Stimulated activated CD8-positive, alpha-beta memory T cell treated with anti-CD3 and anti-CD28 coated beads, Interleukin-4, amount 100 ng/mL, for 24 hours (primary cell): Measurements from ENCODE around the gene SOX1.

ENCODE experiments used
- DNase-seq: peaks from one replicate; pipeline ENCODE4 v3.0.0-alpha.2; 2020; ENCODE audit warnings: low read depth

Gene SOX1

GRCh38 chr13:112059457-112060281 is 7.3 kb upstream of the SOX1 start:
- DNase-seq = no peak

- DNase-seq = no peak
These were observed 6.6 kb upstream of the SOX1 start for GRCh38 chr13:112060282-112060830.

- DNase-seq = no peak
These were observed 6.0 kb upstream of the SOX1 start for GRCh38 chr13:112060899-112061366.

GRCh38 chr13:112061367-112062061 is 5.4 kb upstream of the SOX1 start:
- DNase-seq = no peak

GRCh38 chr13:112062072-112062567 is 4.8 kb upstream of the SOX1 start:
- DNase-seq = no peak

GRCh38 chr13:112062571-112063570 is 4.1 kb upstream of the SOX1 start:
- no peak for DNase-seq

- no peak for DNase-seq
These were observed 3.1 kb upstream of the SOX1 start for GRCh38 chr13:112063807-112064206.

GRCh38 chr13:112064222-112064621 is 2.7 kb upstream of the SOX1 start:
- no peak for DNase-seq

- no peak for DNase-seq
These were observed 1.5 kb upstream of the SOX1 start for GRCh38 chr13:112065521-112065866.

GRCh38 chr13:112065867-112066623 is 904 bp upstream of the SOX1 start:
- no peak for DNase-seq

GRCh38 chr13:112066624-112067004 is 335 bp upstream of the SOX1 start:
- DNase-seq = peak; percentile 61

GRCh38 chr13:112067871-112068539 is 1.1 kb downstream of the SOX1 start:
- no peak for DNase-seq

GRCh38 chr13:112068540-112069060 is 1.7 kb downstream of the SOX1 start:
- DNase-seq = no peak

GRCh38 chr13:112069061-112069844 is 2.3 kb downstream of the SOX1 start:
- DNase-seq = no peak

GRCh38 chr13:112069845-112070251 is 2.9 kb downstream of the SOX1 start:
- DNase-seq = no peak

- DNase-seq = no peak
These were observed 4.3 kb downstream of the SOX1 start for GRCh38 chr13:112071102-112071722.

- DNase-seq = no peak
These were observed 5.0 kb downstream of the SOX1 start for GRCh38 chr13:112071723-112072533.
